Measurements from ENCODE around the gene WWP2.

WWP2 gene

DNA sequence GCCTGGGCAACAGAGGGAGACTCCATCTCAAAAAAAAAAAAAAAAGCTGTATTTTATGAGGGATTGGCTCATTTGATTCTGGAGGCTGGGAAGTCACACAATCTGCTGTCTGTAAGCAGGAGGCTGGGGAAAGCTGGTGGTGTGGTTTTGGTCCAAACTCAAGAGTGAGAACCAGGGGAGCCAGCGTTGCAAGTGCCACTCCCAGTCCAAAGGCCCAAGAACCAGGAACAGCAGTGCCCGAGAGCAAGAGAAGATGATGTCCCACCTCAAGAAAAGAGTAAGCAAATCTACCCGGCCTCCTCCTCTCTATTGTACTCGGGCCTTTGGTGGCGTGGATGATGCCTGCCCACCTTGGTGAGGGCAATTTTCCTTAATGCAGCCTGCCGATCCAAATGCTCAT lies 30.0 kb upstream of the WWP2 start:
- DNase-seq (ENCODE audit: low read depth) = no peak
- TF ChIP-seq, protein P1, sequence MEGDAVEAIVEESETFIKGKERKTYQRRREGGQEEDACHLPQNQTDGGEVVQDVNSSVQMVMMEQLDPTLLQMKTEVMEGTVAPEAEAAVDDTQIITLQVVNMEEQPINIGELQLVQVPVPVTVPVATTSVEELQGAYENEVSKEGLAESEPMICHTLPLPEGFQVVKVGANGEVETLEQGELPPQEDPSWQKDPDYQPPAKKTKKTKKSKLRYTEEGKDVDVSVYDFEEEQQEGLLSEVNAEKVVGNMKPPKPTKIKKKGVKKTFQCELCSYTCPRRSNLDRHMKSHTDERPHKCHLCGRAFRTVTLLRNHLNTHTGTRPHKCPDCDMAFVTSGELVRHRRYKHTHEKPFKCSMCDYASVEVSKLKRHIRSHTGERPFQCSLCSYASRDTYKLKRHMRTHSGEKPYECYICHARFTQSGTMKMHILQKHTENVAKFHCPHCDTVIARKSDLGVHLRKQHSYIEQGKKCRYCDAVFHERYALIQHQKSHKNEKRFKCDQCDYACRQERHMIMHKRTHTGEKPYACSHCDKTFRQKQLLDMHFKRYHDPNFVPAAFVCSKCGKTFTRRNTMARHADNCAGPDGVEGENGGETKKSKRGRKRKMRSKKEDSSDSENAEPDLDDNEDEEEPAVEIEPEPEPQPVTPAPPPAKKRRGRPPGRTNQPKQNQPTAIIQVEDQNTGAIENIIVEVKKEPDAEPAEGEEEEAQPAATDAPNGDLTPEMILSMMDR (conservative IDR thresholded peaks at IDR 0.05; ENCODE audit: low read depth, low read length) = no peak
- H3K4me3 ChIP-seq (ENCODE audit: low read length) = no peak overlapping the region

- no peak for DNase-seq (ENCODE audit: low read depth)
- TF ChIP-seq, protein P1 (conservative IDR thresholded peaks at IDR 0.05; ENCODE audit: low read depth, low read length) = no peak
- H3K4me3 ChIP-seq (ENCODE audit: low read length) = no peak overlapping the region
These were observed 20.6 kb upstream of the WWP2 start for GRCh38 chr16:69741519-69741918.

DNA sequence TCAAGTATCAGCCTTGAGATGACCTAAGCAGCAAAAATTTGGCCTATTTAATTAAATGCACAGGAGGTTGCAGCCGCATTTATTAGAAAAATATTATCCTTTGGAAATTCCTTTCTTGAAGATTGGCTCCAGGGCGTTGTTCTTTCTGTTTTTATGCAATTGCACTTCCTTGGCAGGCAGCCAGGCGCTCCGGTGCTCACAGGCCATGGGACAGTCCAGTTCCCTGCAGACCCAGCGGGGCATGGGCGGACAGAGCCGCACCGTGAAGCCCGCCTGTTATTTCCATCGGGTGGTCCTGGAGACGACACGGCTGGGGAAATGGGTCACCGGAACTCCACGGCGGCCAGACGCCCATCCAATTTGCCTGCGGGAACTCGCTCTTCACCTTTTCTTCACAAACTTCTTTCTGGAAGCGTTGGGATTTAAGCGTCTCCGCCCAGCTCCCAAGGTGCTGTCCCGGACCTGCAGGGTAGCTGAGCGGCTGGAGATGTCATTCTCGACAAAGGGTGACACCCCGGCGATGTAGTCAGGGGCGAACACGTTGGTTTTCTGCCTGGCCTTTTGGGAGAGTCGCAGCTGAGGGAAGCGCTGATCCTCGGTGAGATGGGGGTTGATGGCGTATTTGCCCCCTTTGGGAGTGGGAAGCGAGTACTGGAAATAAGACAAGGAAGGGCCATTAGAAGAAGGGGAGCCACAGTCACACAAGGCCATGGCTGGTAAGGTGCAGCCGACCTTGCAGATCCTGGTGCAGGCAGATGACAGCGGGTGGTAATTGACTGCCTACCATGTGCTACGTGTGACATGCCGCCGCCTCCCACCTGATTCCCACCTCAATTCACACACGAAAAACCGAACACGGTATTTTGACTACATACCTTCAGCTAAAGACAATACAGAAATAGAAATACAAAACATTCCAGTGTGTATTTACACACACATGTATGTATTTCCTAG lies 19.9 kb upstream of the WWP2 start:
- TF ChIP-seq, protein P1 (conservative IDR thresholded peaks at IDR 0.05; ENCODE audit: low read depth, low read length) = no peak
- no peak overlapping the region for H3K4me3 ChIP-seq (ENCODE audit: low read length)
- DNase-seq (ENCODE audit: low read depth) = no peak

GRCh38 chr16:69744363-69745231 lies 17.5 kb upstream of the WWP2 start:
- TF ChIP-seq, protein P1 (conservative IDR thresholded peaks at IDR 0.05; ENCODE audit: low read depth, low read length) = no peak
- H3K4me3 ChIP-seq (ENCODE audit: low read length) = no peak overlapping the region

GRCh38 chr16:69745232-69745612 lies 16.9 kb upstream of the WWP2 start:
- no peak overlapping the region for H3K4me3 ChIP-seq (ENCODE audit: low read length)
- DNase-seq (ENCODE audit: low read depth) = no peak
- TF ChIP-seq, protein P1 (conservative IDR thresholded peaks at IDR 0.05; ENCODE audit: low read depth, low read length) = no peak

More at GRCh38 chr16:69744363-69745231, 17.5 kb upstream of the WWP2 start:
- DNase-seq (ENCODE audit: low read depth) = no peak

DNA sequence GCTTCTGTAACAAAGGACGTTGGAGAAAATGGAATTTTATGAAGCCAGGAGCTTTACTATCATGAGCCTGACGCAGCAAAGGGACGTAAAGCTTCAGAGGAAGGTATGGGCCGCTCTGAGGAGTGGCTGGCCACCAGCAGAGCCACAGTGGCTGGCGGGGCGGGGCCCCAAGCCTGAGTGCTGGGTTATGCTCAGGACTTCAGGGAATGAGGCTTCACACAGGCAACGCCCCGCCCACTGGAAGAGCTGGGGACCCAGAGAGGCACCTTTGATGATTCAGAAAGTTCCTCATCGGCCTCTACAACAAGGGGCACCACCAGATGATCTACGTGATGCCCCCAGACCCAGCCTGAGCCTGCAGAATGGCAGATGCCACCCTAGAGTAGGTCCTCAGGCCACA lies 16.2 kb upstream of the WWP2 start:
- DNase-seq (ENCODE audit: low read depth) = no peak
- TF ChIP-seq, protein P1 (conservative IDR thresholded peaks at IDR 0.05; ENCODE audit: low read depth, low read length) = no peak

More for the DNA sequence above, 16.2 kb upstream of the WWP2 start:
- H3K4me3 ChIP-seq (ENCODE audit: low read length) = no peak overlapping the region

Data from retinal pigment epithelial cell (primary cell).